ENCODE results near the gene ATP11A.

The ATP11A gene

DNA sequence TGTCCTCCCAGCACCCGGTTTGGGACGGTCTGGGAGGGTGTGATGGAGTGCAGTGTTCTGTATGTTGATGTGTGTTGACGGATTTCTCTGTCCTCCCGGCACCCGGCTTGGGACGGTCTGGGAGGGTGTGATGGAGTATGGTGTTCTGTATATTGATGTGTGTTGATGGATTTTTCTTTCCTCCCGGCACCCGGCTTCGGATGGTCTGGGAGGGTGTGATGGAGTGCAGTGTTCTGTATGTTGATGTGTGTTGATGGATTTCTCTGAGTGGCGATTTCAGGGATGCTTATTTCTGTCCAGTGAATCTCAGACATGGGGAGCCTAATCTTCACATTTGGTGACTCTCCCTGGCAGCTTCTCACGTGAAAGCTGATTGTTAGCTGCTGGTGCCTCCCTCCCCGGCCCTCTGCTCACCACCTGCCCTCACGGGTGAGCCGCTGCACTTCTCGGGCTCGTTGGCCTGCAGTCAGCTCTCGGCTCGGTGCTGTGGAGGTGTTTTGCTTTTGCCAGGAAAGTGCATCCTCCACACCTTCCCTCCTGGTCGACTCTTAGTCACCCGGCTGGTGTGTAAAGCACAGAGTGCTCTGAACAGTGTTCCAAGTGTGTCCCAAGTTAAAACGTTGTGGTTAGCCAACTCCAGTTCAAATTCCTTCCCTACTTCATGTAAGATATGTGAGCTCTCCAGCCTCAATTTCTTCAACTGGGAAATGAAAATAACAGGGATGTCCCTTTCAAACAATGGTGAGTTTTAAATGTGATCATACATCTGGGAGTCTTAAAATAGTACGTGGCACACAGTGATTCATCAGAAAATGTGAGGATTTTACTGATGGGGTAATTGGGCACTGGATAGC is 54.6 kb downstream of the ATP11A start:
- no peak for DNase-seq

- no peak for DNase-seq
These were observed 56.2 kb downstream of the ATP11A start for GRCh38 chr13:112746044-112746443.

- DNase-seq, result no peak
These were observed 57.4 kb downstream of the ATP11A start for GRCh38 chr13:112747256-112747655.

DNA sequence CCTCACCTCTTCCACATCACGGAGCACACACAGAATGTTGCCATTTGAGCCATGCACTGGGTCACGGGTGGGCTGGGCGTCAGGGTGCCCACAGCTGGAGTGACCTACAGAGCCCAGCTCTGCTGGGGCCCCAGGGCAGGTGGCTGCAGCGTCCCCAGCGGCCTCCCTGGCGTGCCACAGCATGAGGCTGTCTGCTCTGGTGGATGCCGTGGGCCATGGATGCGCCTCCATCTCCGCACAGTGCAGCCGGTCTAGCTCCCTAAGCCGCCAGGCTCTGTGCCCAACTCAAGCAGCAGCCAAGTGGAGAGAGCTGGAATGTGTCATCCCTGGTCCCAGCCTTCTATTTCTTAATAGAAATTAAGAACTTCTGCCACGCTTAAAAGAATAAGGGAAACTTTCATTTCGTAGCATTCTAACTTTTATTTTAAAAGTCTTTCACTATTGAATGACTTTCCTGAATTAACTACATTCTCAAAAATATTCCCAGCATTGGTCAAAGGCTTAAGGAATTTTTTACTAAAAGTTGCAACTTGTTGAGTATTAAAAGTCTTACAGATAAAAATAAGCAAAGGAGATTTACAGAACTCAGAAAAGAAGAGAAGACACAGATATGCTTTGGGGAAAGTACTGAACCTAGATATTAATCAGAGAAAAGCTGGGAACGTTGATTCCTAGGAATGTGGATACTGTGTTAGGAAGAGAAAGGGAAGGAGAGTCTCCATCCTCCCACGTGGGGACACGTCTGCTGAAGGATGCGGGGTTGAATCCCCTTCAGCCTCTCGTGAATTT is 59.3 kb downstream of the ATP11A start:
- DNase-seq, result no peak

- DNase-seq, result no peak
These were observed 60.7 kb downstream of the ATP11A start for GRCh38 chr13:112750570-112750969.

GRCh38 chr13:112751617-112752016 is 61.8 kb downstream of the ATP11A start:
- DNase-seq, result no peak

- no peak for DNase-seq
These were observed 62.4 kb downstream of the ATP11A start for GRCh38 chr13:112752211-112752610.

GRCh38 chr13:112752711-112753541 is 63.1 kb downstream of the ATP11A start:
- no peak for DNase-seq

DNA sequence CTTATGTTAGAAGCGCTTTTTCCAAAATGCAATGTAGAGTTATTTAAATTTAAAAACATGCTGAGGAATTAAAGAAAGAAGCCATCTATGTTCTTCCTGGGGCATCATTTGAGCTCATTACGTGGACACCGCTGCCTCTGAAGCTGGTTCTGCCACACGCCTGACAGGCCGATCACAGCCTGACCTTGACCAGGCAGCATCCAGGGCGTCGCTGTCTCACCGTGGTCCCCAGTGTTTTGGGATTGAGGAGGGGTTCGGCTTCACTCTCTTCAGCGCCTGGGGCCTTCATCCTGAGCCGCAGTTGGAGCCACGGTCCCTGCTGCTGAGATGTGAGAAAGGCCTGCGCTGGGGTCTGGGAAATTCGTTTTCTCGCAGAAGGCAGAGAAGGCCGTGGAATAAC is 64.0 kb downstream of the ATP11A start:
- no peak for DNase-seq

DNA sequence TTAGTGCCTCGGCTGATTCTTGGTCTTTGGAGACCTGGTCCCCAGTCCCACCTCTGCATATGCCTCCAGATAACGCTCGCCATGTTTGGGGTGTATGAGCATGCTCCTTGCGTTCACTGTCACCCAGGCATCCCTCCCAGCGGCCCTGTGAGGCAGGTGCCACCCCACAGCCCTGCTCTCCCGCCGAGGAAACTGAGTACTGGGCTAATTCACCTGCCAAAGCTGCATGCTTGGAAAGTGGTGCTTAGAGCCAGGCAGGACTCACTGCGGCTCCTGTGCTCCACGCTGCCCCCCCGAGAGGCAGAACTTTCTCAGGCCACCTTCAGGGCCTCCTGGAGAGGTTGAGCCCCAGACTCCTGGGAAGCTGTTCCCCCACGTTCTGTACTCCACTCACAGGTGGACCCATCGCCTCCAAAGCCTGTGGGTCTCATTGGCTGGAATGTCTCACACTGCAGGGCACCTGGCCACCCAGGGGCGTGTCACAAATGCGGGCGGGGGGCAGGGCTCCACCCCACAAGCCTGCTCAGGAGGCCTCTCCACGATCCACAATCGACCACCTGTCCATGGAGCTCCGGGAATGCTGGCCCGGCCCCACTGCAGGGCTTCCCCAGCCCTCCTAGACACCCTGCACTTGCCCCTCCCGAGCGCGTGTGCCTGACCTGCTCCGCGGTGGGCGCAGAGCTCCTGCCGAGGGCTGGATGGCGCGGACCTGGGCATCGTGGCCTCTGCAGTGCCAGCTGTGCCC is 64.6 kb downstream of the ATP11A start:
- no peak for DNase-seq

DNA sequence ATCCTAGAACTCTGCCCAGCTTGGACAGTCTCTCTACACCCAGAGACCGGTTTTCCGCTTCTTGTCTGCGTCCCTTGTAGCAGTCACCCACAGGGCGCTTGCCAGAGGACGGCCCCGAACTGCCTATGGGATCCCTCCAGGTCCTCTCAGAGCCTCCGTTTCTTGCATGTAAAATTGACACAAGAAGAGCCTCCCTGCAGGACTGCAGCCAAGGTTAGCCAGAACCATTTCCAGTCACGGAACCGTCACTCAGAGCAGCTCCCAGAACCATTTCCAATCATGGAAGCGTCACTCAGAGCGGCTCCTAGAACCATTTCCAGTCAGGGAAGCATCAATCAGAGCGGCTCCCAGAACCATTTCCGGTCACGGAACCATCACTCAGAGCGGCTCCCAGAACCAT is 65.5 kb downstream of the ATP11A start:
- no peak for DNase-seq

- no peak for DNase-seq
These were observed 66.2 kb downstream of the ATP11A start for GRCh38 chr13:112756081-112756480.

GRCh38 chr13:112756511-112756966 is 66.7 kb downstream of the ATP11A start:
- no peak for DNase-seq

- DNase-seq, result no peak
These were observed 67.3 kb downstream of the ATP11A start for GRCh38 chr13:112756967-112757758.

DNA sequence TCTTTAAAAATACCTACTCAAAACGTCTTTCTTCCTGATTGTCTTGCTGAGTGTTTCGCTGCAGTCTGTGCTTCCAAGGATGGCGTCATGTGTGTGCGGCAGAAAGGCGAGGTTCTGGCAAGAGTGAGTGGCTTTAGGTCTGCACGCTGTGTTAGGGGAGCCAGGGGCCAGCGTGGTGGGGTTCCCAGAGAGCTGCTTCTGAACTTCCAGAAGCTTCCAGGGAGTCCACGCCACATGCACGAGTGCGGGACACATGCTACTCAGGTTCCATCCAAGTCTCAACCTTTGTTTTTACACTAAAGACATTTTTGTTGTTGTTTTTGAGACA is 67.9 kb downstream of the ATP11A start:
- DNase-seq, result no peak

DNA sequence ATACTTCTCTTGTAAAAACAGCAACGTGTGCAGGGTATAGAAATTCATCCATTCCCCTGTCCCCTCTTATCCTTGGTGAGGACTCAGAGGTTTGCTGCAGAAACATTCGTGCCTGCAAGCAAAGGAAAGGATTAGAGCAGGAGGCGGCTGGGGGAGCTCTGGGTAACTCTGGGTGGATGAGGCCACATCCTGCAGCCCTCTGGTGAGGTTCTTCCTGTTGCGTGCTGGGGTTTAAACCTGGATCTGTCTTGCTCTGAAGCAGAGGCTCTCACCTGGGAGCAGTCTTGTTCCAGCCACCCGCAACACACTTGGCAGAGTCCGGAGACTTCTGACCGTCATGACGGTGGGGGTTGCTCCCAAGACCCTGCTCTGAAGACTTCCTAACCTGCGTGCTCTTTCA is 69.2 kb downstream of the ATP11A start:
- DNase-seq, result no peak

DNA sequence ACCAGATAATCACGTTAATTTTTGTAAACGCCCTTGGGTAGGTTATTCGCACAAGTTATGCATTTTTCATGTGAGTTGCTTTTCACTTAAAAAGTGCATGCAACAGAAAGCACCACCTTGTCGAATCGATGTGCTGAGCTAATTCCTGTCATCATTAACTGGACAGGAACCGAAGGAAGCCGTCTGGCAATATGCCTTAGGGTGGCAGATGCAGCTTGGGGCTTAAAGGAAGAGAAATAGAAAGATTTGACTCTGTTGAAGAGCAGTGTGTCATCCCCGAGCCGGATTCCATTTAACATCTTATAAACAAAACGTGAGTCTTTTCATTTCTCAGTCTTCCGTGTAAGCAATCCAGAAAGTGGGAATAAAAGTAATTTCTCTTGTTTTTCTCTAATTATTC is 70.0 kb downstream of the ATP11A start:
- DNase-seq, result no peak

GRCh38 chr13:112760435-112760834 is 70.6 kb downstream of the ATP11A start:
- no peak for DNase-seq

DNA sequence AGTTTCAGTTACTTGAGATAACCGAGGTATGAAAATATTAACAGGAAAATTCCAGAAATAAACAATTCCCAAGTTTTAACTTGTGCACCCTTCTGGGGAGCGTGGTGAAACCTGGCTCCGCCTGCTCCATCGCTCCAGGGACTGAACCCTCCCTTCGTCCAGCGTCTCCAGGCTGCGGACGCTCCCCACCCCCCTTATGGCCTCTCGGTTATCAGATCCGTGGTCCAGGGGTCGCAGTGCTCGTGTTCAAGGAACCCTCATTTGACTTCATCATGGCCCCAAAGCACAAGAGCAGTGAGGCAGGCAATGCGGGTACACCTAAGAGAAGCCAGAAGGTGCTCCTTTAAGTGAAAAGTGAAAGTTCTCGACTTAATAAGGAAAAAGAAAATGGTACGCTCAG is 71.1 kb downstream of the ATP11A start:
- no peak for DNase-seq

DNA sequence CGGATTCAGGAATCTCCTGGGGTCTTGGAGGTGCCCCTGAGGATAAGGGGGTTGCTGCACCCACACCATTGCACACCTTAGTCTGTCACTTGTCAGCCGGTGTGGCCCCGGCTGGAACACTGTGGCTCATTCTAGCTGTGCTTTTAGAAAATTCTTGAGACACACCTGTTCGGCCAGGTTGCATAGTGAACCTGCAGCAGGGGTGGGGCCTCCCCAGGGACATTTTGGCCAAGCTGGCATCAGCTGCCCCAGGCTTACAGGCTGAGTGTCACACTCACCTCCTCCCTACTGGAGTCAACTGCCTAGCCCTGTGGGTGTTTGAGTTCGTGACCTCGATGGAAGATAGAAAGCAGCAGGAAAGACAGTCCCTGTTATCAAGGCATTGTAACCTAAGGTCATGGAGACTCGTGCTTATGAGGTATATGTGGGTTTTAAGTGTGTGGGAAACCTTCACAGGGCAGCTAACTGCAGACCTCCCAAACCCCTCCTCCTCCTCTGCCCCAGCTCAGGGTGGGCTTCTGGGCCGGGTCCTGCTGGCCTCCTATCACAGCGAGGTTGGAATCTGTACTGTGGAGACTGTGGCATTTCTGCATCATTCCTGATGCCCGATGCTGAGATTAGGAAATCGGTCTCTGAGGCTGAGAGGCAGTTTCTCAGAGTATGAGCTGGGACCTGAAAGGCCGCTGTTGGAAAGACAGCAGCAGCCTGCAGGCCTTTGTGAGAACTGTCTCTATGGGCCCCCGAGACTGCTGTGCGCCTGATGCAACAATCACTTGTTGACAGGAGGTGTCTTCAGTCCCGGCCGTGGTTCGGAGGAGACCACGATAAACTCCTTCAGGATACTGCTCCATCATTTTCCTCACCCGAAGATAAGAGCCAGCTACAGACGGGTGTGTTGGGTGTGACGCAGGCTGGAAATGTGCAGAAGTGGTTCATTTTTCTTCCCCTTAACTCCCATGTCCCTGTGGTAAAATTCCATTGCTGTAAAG is 72.2 kb downstream of the ATP11A start:
- DNase-seq, result no peak

DNA sequence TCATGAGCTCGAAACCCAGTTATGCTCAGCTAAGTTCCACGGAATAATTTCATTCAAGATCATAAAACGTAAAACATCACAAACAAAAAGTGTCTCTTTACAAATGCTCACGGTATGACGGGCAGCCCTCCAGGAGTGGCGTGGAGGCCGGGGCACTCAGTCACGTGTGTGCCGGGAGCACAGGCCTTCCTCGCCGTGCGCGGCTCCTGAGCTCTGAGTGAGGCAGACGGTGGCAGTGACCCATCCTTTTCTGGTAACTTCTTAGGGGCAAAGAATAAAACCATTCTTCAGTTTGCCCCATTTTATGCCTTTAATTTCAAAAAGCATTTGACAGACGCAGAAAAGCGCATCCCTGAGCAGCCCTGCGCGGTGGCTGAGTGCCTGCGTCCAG is 72.8 kb downstream of the ATP11A start:
- DNase-seq, result no peak

All from SIG-M5 (cell line).